HepG2 (cell line): ENCODE measurements around the gene GABRB1. TPM values are rescaled to one million over a fixed set of nuclear protein-coding genes. Genes with fewer than 3 reads are reported as not detected.

Experiments
- ATAC-seq: fragments of 200-7000 bp; cut with Tn5 transposase; 3 replicates; pipeline ENCODE4 v1.9.1; 2020; ENCODE audit warnings: mild to moderate bottlenecking, moderate library complexity
- BruUV-seq: library from RNA; stranded (reverse); fragments of 400-500 nt; replicated peaks from 2 replicates; lab custom pipeline; 2021; lab: Mats Ljungman, UMichigan
- CTCF ChIA-PET: fragments of 300-600 bp; formaldehyde crosslinking; extraction: SDS; loops from one replicate; lab custom pipeline; 2021; ENCODE audit warnings: low total read pairs, inconsistent platforms, low intra/inter-chr PET ratio; lab: Yijun Ruan, JAX
- POLR2A ChIA-PET: fragments of 350-600 bp; sonication (Branson Sonifier 250); formaldehyde crosslinking; loops from one replicate; lab custom pipeline; 2020; ENCODE audit warnings: antibody characterized with exemption, inconsistent platforms; lab: Yijun Ruan, JAX
- DNase-seq: peaks from one replicate; pipeline ENCODE4 v3.0.0-alpha.2; 2015; ENCODE audit warnings: low spot score
- FAIRE-seq: peaks from 3 replicates; lab custom pipeline; 2011; peaks lifted over from hg19 to GRCh38; lab: Jason Lieb, UNC
- H2AFZ ChIP-seq: one replicate; pipeline ENCODE4 v1.6.1; 2011; ENCODE audit warnings: low read length, inconsistent platforms
- H3K27ac ChIP-seq: fragments of 300-600 bp; 3 replicates; pipeline ENCODE4 v1.8.0; 2011; ENCODE audit warnings: mixed run types, mild to moderate bottlenecking, mixed read lengths, low read length, inconsistent platforms; ENCODE audit not compliant: insufficient read depth; ENCODE audit errors: extremely low read length
- H3K27me3 ChIP-seq, 2 experiments: fragments of 200-600 bp in 1 of 2; 2 replicates in 1 of 2; 3 replicates in 1 of 2; pipeline versions ENCODE4 v1.6.0 to v1.8.0; 2011; ENCODE audit warnings: low read length in 2 of 2, mild to moderate bottlenecking in 2 of 2, moderate library complexity in 2 of 2, inconsistent platforms in 1 of 2; ENCODE audit not compliant: insufficient read depth in 2 of 2, control insufficient read depth in 1 of 2
- H3K36me3 ChIP-seq, 2 experiments: fragments of 200-600 bp in 1 of 2; replicated peaks in 1 of 2; 2 replicates in 1 of 2; 3 replicates in 1 of 2; pipeline versions ENCODE4 v1.5.1 to v1.8.0; 2011; ENCODE audit warnings: low read length in 2 of 2, inconsistent platforms in 1 of 2; ENCODE audit not compliant: insufficient read depth in 2 of 2, control insufficient read depth in 1 of 2
- H3K4me1 ChIP-seq: 2 replicates; pipeline ENCODE4 v1.5.1; 2012; ENCODE audit warnings: low read length, inconsistent platforms; ENCODE audit not compliant: insufficient read depth
- H3K4me2 ChIP-seq: 2 replicates; pipeline ENCODE4 v1.6.0; 2011; ENCODE audit warnings: low read depth, low read length, inconsistent platforms
- H3K4me3 ChIP-seq, 3 experiments: fragments of 200-600 bp in 1 of 3; sonication (generic), shearing (Covaris generic) in 1 of 3; replicated peaks in 1 of 3; 2 replicates each; pipeline ENCODE4 v1.5.1; 2011 to 2016; ENCODE audit warnings: low read length in 3 of 3, inconsistent platforms in 2 of 3, low read depth in 2 of 3, mild to moderate bottlenecking in 2 of 3, control low read depth in 1 of 3, mixed read lengths in 1 of 3; ENCODE audit not compliant: insufficient read depth in 1 of 3
- H3K79me2 ChIP-seq: one replicate; pipeline ENCODE4 v1.6.1; 2011; ENCODE audit warnings: low read length, inconsistent platforms; ENCODE audit not compliant: insufficient read depth
- H3K9ac ChIP-seq: 2 replicates; pipeline ENCODE4 v1.6.0; 2011; ENCODE audit warnings: mild to moderate bottlenecking, low read depth, low read length, inconsistent platforms; ENCODE audit not compliant: insufficient read depth
- H3K9me3 ChIP-seq: 2 replicates; pipeline ENCODE4 v1.5.1; 2012; ENCODE audit warnings: mild to moderate bottlenecking, low read length
- H4K20me1 ChIP-seq: 2 replicates; pipeline ENCODE4 v1.6.0; 2011; ENCODE audit warnings: inconsistent platforms, mild to moderate bottlenecking, low read length, moderate library complexity; ENCODE audit not compliant: insufficient read depth
- CERS6 ChIP-seq: sonication (generic); formaldehyde crosslinking; IDR thresholded peaks from 2 replicates; pipeline ENCODE4 v1.5.0; 2020; ENCODE audit warnings: missing genetic modification reagents
- DNMT1 ChIP-seq: sonication (generic); formaldehyde crosslinking; IDR thresholded peaks from 2 replicates; pipeline ENCODE4 v1.5.1; 2020; ENCODE audit warnings: mild to moderate bottlenecking, missing genetic modification reagents
- GTF3A ChIP-seq: sonication (generic); formaldehyde crosslinking; conservative IDR thresholded peaks from 2 replicates; pipeline ENCODE4 v1.4.0; 2020; ENCODE audit warnings: mild to moderate bottlenecking, missing genetic modification reagents
- MYC ChIP-seq: sonication (generic); formaldehyde crosslinking; IDR thresholded peaks from 2 replicates; pipeline ENCODE4 v1.9.0; 2021; ENCODE audit warnings: missing genetic modification reagents, borderline replicate concordance
- NCOA1 ChIP-seq: sonication (generic); formaldehyde crosslinking; IDR thresholded peaks from 2 replicates; pipeline ENCODE4 v1.9.0; 2021; ENCODE audit warnings: missing genetic modification reagents
- NCOA5 ChIP-seq: sonication (generic); formaldehyde crosslinking; IDR thresholded peaks from 2 replicates; pipeline ENCODE4 v1.4.0; 2020; ENCODE audit warnings: missing genetic modification reagents
- RBM39 ChIP-seq: fragments of 200-400 bp; formaldehyde crosslinking; IDR thresholded peaks from one replicate; pipeline ENCODE4 v1.6.1; 2018; ENCODE audit warnings: antibody characterized with exemption, mild to moderate bottlenecking, low read depth, low read length; ENCODE audit not compliant: poor library complexity, severe bottlenecking
- TAF1 ChIP-seq: sonication (generic); formaldehyde crosslinking; IDR thresholded peaks from 2 replicates; pipeline ENCODE4 v1.4.0; 2020; ENCODE audit warnings: missing genetic modification reagents
- TFAP4 ChIP-seq: sonication (generic); IDR thresholded peaks from 2 replicates; pipeline ENCODE4 v1.6.1; 2016; ENCODE audit warnings: low read depth, borderline replicate concordance
- ZNF263 ChIP-seq: sonication (generic); formaldehyde crosslinking; IDR thresholded peaks from 2 replicates; pipeline ENCODE4 v1.4.0; 2020; ENCODE audit warnings: missing genetic modification reagents
- ZNF713 ChIP-seq: sonication (generic); formaldehyde crosslinking; IDR thresholded peaks from 2 replicates; pipeline ENCODE4 v1.4.0; 2020; ENCODE audit warnings: mild to moderate bottlenecking, missing genetic modification reagents
- ZNF800 ChIP-seq: sonication (generic); formaldehyde crosslinking; IDR thresholded peaks from 2 replicates; pipeline ENCODE4 v1.4.0; 2020; ENCODE audit warnings: missing genetic modification reagents
- WGBS: methylation state at CpG from one replicate; pipeline ENCODE4 v1.1.6; 2017; ENCODE audit warnings: low lambda C conversion rate; 5-methylcytosine and 5-hydroxymethylcytosine counted together
- in situ Hi-C: cut with HindIII; loops from 2 replicates; pipeline ENCODE4 v1.10.0; 2017; ENCODE audit warnings: low pct_unique_long_range_greater_than_20kb; ENCODE audit not compliant: extremely low pct_ligation_motif_present
- intact Hi-C: fragments of 100-400 bp; cut with micrococcal nuclease; formaldehyde crosslinking; loops from one replicate; pipeline ENCODE4 v1.10.0; 2022; ENCODE audit not compliant: unreplicated experiment
- polyA plus RNA-seq, 8 experiments: library from polyadenylated mRNA; depleted of rRNA in 3 of 8; stranded (reverse) in 7 of 8; unstranded in 1 of 8; fragments of >200 nt; fragmentation: Illumina TruSeq in 4 of 8; extraction: Trizol in 4 of 8; gene quantifications; 2 replicates each; pipeline versions ENCODE4 v1.2.1 to v1.2.3, GENCODE V29; 2011 to 2016; ENCODE audit warnings: low read depth in 4 of 8, missing spikeins in 1 of 8, mixed read lengths in 1 of 8; ENCODE audit not compliant: insufficient read depth in 1 of 8
- total RNA-seq, 5 experiments: library from RNA; depleted of rRNA; stranded (reverse); fragments of >200 nt; fragmentation: Illumina TruSeq; extraction: Trizol; gene quantifications; 2 replicates each; pipeline ENCODE4 v1.2.3, GENCODE V29; 2016; ENCODE audit warnings: low read depth in 1 of 5

Gene GABRB1
- total and polyA plus RNA-seq, 2 of the 13 experiments (the other 11 are each of a cell fraction or from before 2014, with no cell fraction given): not detected

GRCh38 chr4:47167081-47168035, 136.0 kb downstream of the GABRB1 start:
- no peak for ATAC-seq
- H3K27ac ChIP-seq: no peak overlapping the region
- no peak overlapping the region for H3K4me3 ChIP-seq
- H2AFZ ChIP-seq: no peak overlapping the region
- H3K4me1 ChIP-seq: no peaks in the 10 kb centered on the region
- H3K36me3 ChIP-seq: no peaks in the 10 kb centered on the region
- no peak for TF ChIP-seq ZNF800
- no peak for TF ChIP-seq TAF1 (CRISPR knock-in tag)
- no TSS peak for BruUV-seq
- no peak overlapping the region for H3K4me2 ChIP-seq
- intact Hi-C loops: no loop called here
- no peaks in the 10 kb centered on the region for H3K27me3 ChIP-seq
- ChIA-PET CTCF (no interaction called here), POLR2A (no interaction called here)
- FAIRE-seq: no peak
- in situ Hi-C loops: no loop called here
- no peaks in the 10 kb centered on the region for H4K20me1 ChIP-seq
- H3K9ac ChIP-seq: no peak overlapping the region
- no peak for DNase-seq
- no peaks in the 10 kb centered on the region for H3K79me2 ChIP-seq
- WGBS: 56% methylated on average over 5 of the region's 5 CpGs
- no peaks in the 10 kb centered on the region for H3K9me3 ChIP-seq

- BruUV-seq: no TSS peak
- Histone ChIP-seq H3K9me3 (no peaks in the 10 kb centered on the region), H3K79me2 (no peaks in the 10 kb centered on the region), H3K36me3 (no peaks in the 10 kb centered on the region), H3K4me2 (no peak overlapping the region), H4K20me1 (no peaks in the 10 kb centered on the region), H3K4me1 (no peaks in the 10 kb centered on the region), H2AFZ (no peak overlapping the region), H3K27ac (no peak overlapping the region), H3K9ac (no peak overlapping the region), H3K4me3 (no peak overlapping the region), H3K27me3 (no peaks in the 10 kb centered on the region)
- intact Hi-C loops (no loop called here), in situ Hi-C loops (no loop called here)
- CTCF ChIA-PET: no interaction called here
- no peak for FAIRE-seq
- no peak for DNase-seq
- 10% methylated on average over 5 of the region's 5 CpGs for WGBS
- no peak for ATAC-seq
- POLR2A ChIA-PET: no interaction called here
- TF ChIP-seq CERS6 (CRISPR knock-in tag) (no peak), NCOA1 (CRISPR knock-in tag) (no peak), GTF3A (no peak), ZNF713 (CRISPR knock-in tag) (no peak), RBM39 (no peak), DNMT1 (CRISPR knock-in tag) (no peak), NCOA5 (no peak), MYC (CRISPR knock-in tag) (no peak), ZNF263 (CRISPR knock-in tag) (no peak), TFAP4 (no peak)
These were observed 152.7 kb downstream of the GABRB1 start for GRCh38 chr4:47184083-47184482.
